Pancreas (tissue), 10 donors: Measurements from ENCODE around the gene VMAC. TPM values are rescaled to one million over a fixed set of nuclear protein-coding genes. Genes with fewer than 3 reads are reported as not detected.

Experiments
- ATAC-seq, 4 donors: fragments of 200-7000 bp; cut with Tn5 transposase; one replicate each; pipeline versions ENCODE4 v1.8.0 to v1.9.1; 2020; ENCODE audit warnings: mild to moderate bottlenecking in 4 of 4, moderate library complexity in 4 of 4
- DNase-seq, 6 donors: peaks; one replicate each; pipeline ENCODE4 v3.0.0-alpha.2; 2020
- FAIRE-seq: peaks from 2 replicates; lab custom pipeline; 2012; peaks lifted over from hg19 to GRCh38; lab: Jason Lieb, UNC
- H3K27ac ChIP-seq, 4 donors: fragments of 200-600 bp; sonication (generic); 1 replicate in 3 of 4; 2 replicates in 1 of 4; pipeline versions ENCODE4 v1.5.0 to v1.8.0; 2020
- H3K27me3 ChIP-seq, 4 donors: fragments of 200-600 bp; one replicate each; pipeline ENCODE4 v1.8.0; 2021
- H3K36me3 ChIP-seq, 3 donors: fragments of 200-600 bp; sonication (generic) in 1 of 3; one replicate each; pipeline versions ENCODE4 v1.5.0 to v1.8.0; 2020 to 2021
- H3K4me1 ChIP-seq, 3 donors: fragments of 200-600 bp; one replicate each; pipeline ENCODE4 v1.8.0; 2021
- H3K4me3 ChIP-seq, 4 donors: fragments of 200-600 bp; sonication (generic) in 2 of 4; one replicate each; pipeline versions ENCODE4 v1.5.0 to v1.8.0; 2020 to 2021
- H3K9me3 ChIP-seq, 4 donors: fragments of 200-600 bp; one replicate each; pipeline ENCODE4 v1.8.0; 2021
- CTCF ChIP-seq, 4 donors: fragments of 200-600 bp; sonication (generic) in 3 of 4; IDR thresholded peaks; one replicate each; pipeline versions ENCODE4 v1.5.0 to v1.8.0; 2021; ENCODE audit warnings: antibody characterized with exemption in 4 of 4
- WGBS, 2 donors: extraction: QIAGEN DNeasy Blood & Tissue Kit; methylation state at CpG; one replicate each; pipeline ENCODE4 v1.1.7; 2013; 5-methylcytosine and 5-hydroxymethylcytosine counted together
- intact Hi-C, 3 donors: fragments of 100-400 bp; cut with DNase I; formaldehyde crosslinking; loops; one replicate each; pipeline versions ENCODE4 v1.11.1 to v1.14.2; 2022
- polyA plus RNA-seq, 2 donors: library from polyadenylated mRNA; stranded (reverse); fragments of 200-250 nt; gene quantifications; one replicate each; pipeline ENCODE4 v1.2.3, GENCODE V29; 2013
- total RNA-seq, 6 donors: library from RNA; stranded (reverse); fragmentation: NEBNext Ultra II Directional in 4 of 6; extraction: Animal tissue kit (Norgen Biotek cat#: 25700) in 4 of 6; gene quantifications; one replicate each; pipeline versions ENCODE4 v1.2.1 to v1.2.4, GENCODE V29; 2021 to 2023
- donor health status: healthy with polysubstance abuse.
- donor health status: DM: no; HTN: no; CAD: no; lungs with moderate emphysema.
- donor health status: DM: no; HTN: no; CAD: no.
- donor health status: control.
- donor health status: control.
- donor health status: Bipolar disorder and iron deficiency.
- donor health status: DM: yes; HTN: yes; CAD: no.
- donor health status: DM: no; HTN: no; CAD: no.
- donor health status: DM: no; HTN: no; CAD: no.
- donor health status: DM: yes; HTN: yes; CAD: no.

VMAC gene
- total and polyA plus RNA-seq, 8 donors: 2.9 to 10.1 (median 4.6) TPM

- Histone ChIP-seq H3K27ac (peak overlapping the region in 2 of 4 donors; percentile 17 to 67), H3K27me3 (no peaks in the 10 kb centered on the region), H3K9me3 (no peaks in the 10 kb centered on the region), H3K4me3 (no peak overlapping the region), H3K36me3 (no peaks in the 10 kb centered on the region), H3K4me1 (peaks cover 0 to 6% (median 0%) of the 10 kb centered on the region in 3 donors)
- TF ChIP-seq CTCF (IDR thresholded peaks at IDR 0.05): no peak
- peak in 2 of 6 donors; percentile 32 to 59 for DNase-seq
- peak in 3 of 4 donors; percentile 42 to 63 (median 60) for ATAC-seq
- 75 to 81% methylated on average over 13 of the region's 13 CpGs for WGBS, 2 donors
- intact Hi-C loops: no loop called here
- no peak for FAIRE-seq
These were observed 42.8 kb downstream of the VMAC start for GRCh38 chr19:5947435-5947834.

- FAIRE-seq (no peak), ATAC-seq (peak in 2 of 4 donors; percentile 18 to 23), DNase-seq (no peak)
- Histone ChIP-seq H3K9me3 (no peaks in the 10 kb centered on the region), H3K4me3 (no peak overlapping the region), H3K27me3 (no peaks in the 10 kb centered on the region), H3K27ac (peak overlapping the region in 1 of 4 donors; percentile 44), H3K4me1 (peaks cover 5 to 21% (median 14%) of the 10 kb centered on the region in 3 donors), H3K36me3 (no peaks in the 10 kb centered on the region)
- intact Hi-C loops: no loop called here
- WGBS, 2 donors: 56 to 64% methylated on average over 13 of the region's 13 CpGs
- TF ChIP-seq CTCF (IDR thresholded peaks at IDR 0.05): no peak
These were observed 44.3 kb downstream of the VMAC start for GRCh38 chr19:5948752-5949564.

- Histone ChIP-seq H3K4me1 (peaks cover 13 to 30% (median 21%) of the 10 kb centered on the region in 3 donors), H3K4me3 (no peak overlapping the region), H3K27ac (no peak overlapping the region), H3K27me3 (no peaks in the 10 kb centered on the region), H3K36me3 (no peaks in the 10 kb centered on the region), H3K9me3 (no peaks in the 10 kb centered on the region)
- no peak for TF ChIP-seq CTCF (IDR thresholded peaks at IDR 0.05)
- ATAC-seq (no peak), DNase-seq (peak in 1 of 6 donors; percentile 39), FAIRE-seq (no peak)
- 91 to 94% methylated on average over 13 of the region's 13 CpGs for WGBS, 2 donors
- intact Hi-C loops: no loop called here
These were observed 45.2 kb downstream of the VMAC start for GRCh38 chr19:5949792-5950305.

- no peak for FAIRE-seq
- 84 to 88% methylated on average over 3 of the region's 3 CpGs for WGBS, 2 donors
- no peaks in the 10 kb centered on the region for H3K9me3 ChIP-seq
- no peak for TF ChIP-seq CTCF (IDR thresholded peaks at IDR 0.05)
- H3K27ac ChIP-seq: no peak overlapping the region
- intact Hi-C loops: no loop called here
- ATAC-seq: no peak
- H3K36me3 ChIP-seq: no peaks in the 10 kb centered on the region
- no peaks in the 10 kb centered on the region for H3K27me3 ChIP-seq
- H3K4me3 ChIP-seq: no peak overlapping the region
- peaks cover 20 to 39% (median 21%) of the 10 kb centered on the region in 3 donors for H3K4me1 ChIP-seq
- DNase-seq: no peak
These were observed 46.1 kb downstream of the VMAC start for GRCh38 chr19:5950741-5951140.
